GM21529 (cell line): ENCODE data around the gene MAP1LC3C.
"Not testable (repeated sequence)": the region's sequence is repeated elsewhere in the genome, so short reads cannot be mapped to it uniquely, and the experiment has no call there.

ENCODE experiments used
- ATAC-seq: cut with Tn5 transposase; IDR thresholded peaks from one replicate; pipeline ENCODE4 v1.9.1; 2021; ENCODE audit not compliant: unreplicated experiment

The MAP1LC3C gene

DNA sequence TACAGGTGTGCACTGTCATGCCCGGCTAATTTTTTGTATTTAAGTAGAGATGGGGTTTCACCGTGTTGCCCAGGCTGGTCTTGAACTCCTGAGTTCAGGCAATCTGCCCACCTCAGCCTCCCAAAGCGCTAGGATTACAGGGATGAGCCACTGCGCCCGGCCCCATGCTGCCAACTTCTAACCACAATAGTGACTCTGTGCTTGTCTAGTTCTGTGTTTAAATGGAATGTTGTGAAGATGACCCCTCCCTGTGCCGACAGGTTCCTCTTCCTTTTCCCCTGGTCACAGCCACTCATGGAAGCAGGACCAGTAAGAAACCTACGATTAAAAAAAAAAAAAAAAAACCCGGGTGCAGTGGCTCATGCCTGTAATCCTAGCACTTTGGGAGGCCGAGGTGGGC, 4.7 kb downstream of the MAP1LC3C start:
- ATAC-seq, result no peak

- ATAC-seq, result no peak
Measured at GRCh38 chr1:241992734-241993133, 6.2 kb downstream of the MAP1LC3C start.

DNA sequence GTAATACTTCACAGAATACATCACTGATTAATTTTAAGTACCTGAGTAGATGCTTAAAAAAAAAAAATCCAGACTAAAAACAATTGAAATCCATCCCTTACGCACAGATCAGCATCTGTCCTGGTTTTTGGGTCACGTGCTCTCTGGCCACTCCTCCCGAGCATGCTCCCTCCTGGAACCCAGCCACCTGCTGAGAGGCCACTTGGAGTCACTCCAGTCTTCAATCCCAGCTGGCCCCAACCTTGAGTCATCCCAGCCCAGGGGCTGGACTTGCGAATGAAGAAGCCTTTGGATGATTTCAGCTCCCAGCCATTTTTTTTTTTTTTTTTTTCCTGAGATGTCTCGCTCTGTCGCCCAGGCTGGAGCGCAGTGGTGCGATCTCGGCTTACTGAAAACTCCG, 8.9 kb downstream of the MAP1LC3C start:
- ATAC-seq, result no peak

GRCh38 chr1:241988389-241988930, 10.4 kb downstream of the MAP1LC3C start:
- ATAC-seq, result not testable (repeated sequence)

GRCh38 chr1:241985787-241986186, 13.1 kb downstream of the MAP1LC3C start:
- ATAC-seq, result peak; percentile 61

GRCh38 chr1:241979926-241980325, 19.0 kb downstream of the MAP1LC3C start:
- ATAC-seq, result no peak

- no peak for ATAC-seq
Measured at GRCh38 chr1:241979071-241979470, 19.8 kb downstream of the MAP1LC3C start.

GRCh38 chr1:241976229-241976628, 22.7 kb downstream of the MAP1LC3C start:
- no peak for ATAC-seq

- ATAC-seq, result no peak
Measured at GRCh38 chr1:241972703-241973369, 26.1 kb downstream of the MAP1LC3C start.

DNA sequence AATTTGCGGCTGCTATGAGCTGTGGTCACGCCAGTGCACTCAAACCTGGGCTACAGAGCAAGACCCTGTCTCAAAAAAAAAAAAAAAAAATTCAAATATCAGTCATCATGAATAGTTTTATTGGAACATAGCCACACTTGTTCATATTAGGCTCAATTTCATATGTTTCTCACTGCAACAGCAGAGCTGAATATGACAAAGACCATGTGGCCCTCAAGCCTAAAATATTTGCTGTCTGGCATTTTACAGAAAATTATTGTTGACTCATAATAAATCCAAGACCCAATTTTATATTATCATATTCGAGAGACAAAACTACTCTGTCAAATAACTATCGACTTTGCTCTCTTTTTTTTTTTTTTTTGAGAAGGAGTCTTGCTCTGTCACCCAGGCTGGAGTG, 30.3 kb downstream of the MAP1LC3C start:
- ATAC-seq, result no peak

GRCh38 chr1:241964550-241965282, 34.2 kb downstream of the MAP1LC3C start:
- ATAC-seq, result no peak

DNA sequence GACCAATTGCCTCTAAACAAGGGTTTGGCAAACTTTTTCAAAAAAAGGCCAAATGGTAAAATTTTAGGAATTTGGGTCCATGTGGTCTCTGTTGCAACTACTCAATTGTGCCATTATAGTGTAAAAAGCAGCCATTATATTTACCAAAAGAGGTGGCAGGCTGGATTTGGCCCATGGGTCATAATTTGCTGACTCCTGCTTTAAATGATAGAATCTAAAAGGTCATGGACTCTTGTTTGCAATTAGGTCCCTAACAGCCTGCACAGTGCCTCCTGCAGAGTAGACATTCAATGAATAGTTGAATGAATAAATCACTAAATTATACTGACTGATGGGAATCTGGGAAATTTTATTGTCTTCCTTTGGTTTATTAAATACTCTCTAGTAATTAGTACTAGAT, 35.2 kb downstream of the MAP1LC3C start:
- ATAC-seq, result no peak

- ATAC-seq, result no peak
Measured at GRCh38 chr1:241962153-241962552, 36.7 kb downstream of the MAP1LC3C start.

DNA sequence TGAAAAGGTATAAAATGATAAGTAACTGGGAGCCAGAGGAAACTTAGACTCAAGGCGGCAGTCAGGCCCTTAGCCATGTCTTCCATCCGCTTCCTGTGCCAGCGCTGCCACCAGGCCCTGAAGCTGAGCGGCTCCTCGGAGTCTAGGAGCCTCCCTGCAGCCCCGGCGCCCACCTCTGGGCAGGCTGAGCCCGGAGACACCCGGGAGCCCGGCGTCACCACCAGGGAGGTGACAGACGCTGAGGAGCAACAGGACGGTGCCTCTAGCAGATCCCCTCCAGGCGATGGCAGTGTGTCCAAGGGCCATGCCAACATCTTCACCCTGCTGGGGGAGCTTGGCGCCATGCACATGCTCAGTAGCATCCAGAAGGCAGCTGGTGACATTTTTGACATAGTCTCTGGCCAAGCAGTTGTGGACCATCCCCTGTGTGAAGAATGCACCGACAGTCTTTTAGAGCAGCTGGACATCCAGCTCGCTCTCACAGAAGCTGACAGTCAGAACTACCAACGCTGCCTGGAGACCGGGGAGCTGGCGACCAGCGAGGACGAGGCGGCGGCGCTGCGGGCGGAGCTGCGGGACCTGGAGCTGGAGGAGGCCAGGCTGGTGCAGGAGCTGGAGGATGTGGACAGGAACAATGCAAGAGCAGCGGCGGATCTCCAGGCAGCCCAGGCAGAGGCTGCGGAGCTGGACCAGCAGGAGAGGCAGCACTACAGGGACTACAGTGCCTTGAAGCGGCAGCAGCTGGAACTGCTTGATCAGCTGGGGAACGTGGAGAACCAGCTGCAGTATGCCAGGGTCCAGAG, 41.0 kb downstream of the MAP1LC3C start, which contains the start of gene BECN2:
BECN2 (plus strand) TSS at position 76 of the 803 bp plus-strand sequence; CDS start at position 76, 0 bp downstream.
- ATAC-seq, result no peak

GRCh38 chr1:241950390-241950789, 48.5 kb downstream of the MAP1LC3C start:
- ATAC-seq, result no peak

- no peak for ATAC-seq
Measured at GRCh38 chr1:241947354-241947753, 51.5 kb downstream of the MAP1LC3C start.
